ENCODE measurements around the gene CMYA5.

CMYA5 gene

GRCh38 chr5:79849061-79849460 lies 159.4 kb downstream of the CMYA5 start:
- H3K9me3 ChIP-seq (ENCODE audit: insufficient read depth, low read depth, low read length), result no peaks in the 10 kb centered on the region
- no peak overlapping the region for H3K4me3 ChIP-seq (ENCODE audit: low read length, poor library complexity, severe bottlenecking)
- H3K27me3 ChIP-seq (ENCODE audit: insufficient read depth, low read length, poor library complexity, severe bottlenecking), result no peaks in the 10 kb centered on the region
- no peak overlapping the region for H3K4me2 ChIP-seq (ENCODE audit: low read depth, low read length, poor library complexity, severe bottlenecking)
- H3K36me3 ChIP-seq (ENCODE audit: insufficient read depth, low read length), result no peaks in the 10 kb centered on the region
- H3K9me2 ChIP-seq (replicated peaks; ENCODE audit: low read depth, low read length), result no peaks in the 10 kb centered on the region
- no peaks in the 10 kb centered on the region for H3K4me1 ChIP-seq (ENCODE audit: insufficient read depth, low read length, poor library complexity, severe bottlenecking)
- H2AFZ ChIP-seq (ENCODE audit: low read length), result no peak overlapping the region
- no peak overlapping the region for H3K9ac ChIP-seq (ENCODE audit: low read depth, low read length, poor library complexity, severe bottlenecking)
- no peaks in the 10 kb centered on the region for H3K79me2 ChIP-seq (ENCODE audit: insufficient read depth, low read length)
- TF ChIP-seq EZH2phosphoT487 (IDR thresholded peaks at IDR 0.05; ENCODE audit: borderline replicate concordance), result no peak
- TF ChIP-seq, protein P1, sequence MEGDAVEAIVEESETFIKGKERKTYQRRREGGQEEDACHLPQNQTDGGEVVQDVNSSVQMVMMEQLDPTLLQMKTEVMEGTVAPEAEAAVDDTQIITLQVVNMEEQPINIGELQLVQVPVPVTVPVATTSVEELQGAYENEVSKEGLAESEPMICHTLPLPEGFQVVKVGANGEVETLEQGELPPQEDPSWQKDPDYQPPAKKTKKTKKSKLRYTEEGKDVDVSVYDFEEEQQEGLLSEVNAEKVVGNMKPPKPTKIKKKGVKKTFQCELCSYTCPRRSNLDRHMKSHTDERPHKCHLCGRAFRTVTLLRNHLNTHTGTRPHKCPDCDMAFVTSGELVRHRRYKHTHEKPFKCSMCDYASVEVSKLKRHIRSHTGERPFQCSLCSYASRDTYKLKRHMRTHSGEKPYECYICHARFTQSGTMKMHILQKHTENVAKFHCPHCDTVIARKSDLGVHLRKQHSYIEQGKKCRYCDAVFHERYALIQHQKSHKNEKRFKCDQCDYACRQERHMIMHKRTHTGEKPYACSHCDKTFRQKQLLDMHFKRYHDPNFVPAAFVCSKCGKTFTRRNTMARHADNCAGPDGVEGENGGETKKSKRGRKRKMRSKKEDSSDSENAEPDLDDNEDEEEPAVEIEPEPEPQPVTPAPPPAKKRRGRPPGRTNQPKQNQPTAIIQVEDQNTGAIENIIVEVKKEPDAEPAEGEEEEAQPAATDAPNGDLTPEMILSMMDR (conservative IDR thresholded peaks at IDR 0.05; ENCODE audit: low read length), result no peak
- H3F3A ChIP-seq (ENCODE audit: low read depth), result no peaks in the 10 kb centered on the region
- H4K20me1 ChIP-seq (ENCODE audit: insufficient read depth, low read length, poor library complexity, severe bottlenecking), result no peaks in the 10 kb centered on the region

Data from Loucy (cell line).